K562 (cell line): ENCODE results near the gene ERFL. TPM values are rescaled to one million over a fixed set of nuclear protein-coding genes. Genes with fewer than 3 reads are reported as not detected.

Source experiments
- AFF1 ChIP-seq, 2 experiments: fragments of 450-650 bp; IDR thresholded peaks; 2 replicates each; pipeline ENCODE4 v1.6.1; 2018; ENCODE audit warnings: mild to moderate bottlenecking in 2 of 2, low read depth in 1 of 2; ENCODE audit not compliant: partially characterized antibody in 2 of 2
- FIP1L1 ChIP-seq: fragments of 200-400 bp; formaldehyde crosslinking; IDR thresholded peaks from 2 replicates; pipeline ENCODE4 v1.6.1; 2018; ENCODE audit warnings: mild to moderate bottlenecking, low read depth, low read length; ENCODE audit not compliant: poor library complexity, severe bottlenecking
- GATA2 ChIP-seq: sonication (generic); formaldehyde crosslinking; IDR thresholded peaks from 2 replicates; pipeline ENCODE4 v1.4.0; 2020; ENCODE audit warnings: mild to moderate bottlenecking, missing genetic modification reagents
- HDAC6 ChIP-seq: IDR thresholded peaks from 2 replicates; pipeline ENCODE4 v1.6.1; 2012; ENCODE audit warnings: low read depth, mild to moderate bottlenecking, control low read depth, inconsistent platforms, low read length, moderate library complexity
- HES1 ChIP-seq: fragments of 450-650 bp; IDR thresholded peaks from 2 replicates; pipeline ENCODE4 v1.6.1; 2016; ENCODE audit warnings: low read depth, mild to moderate bottlenecking, moderate library complexity
- KAT2B ChIP-seq: IDR thresholded peaks from one replicate; pipeline ENCODE4 v1.6.1; 2012; ENCODE audit warnings: low read depth, mild to moderate bottlenecking, control low read depth, inconsistent platforms, low read length, moderate library complexity
- KLF16 ChIP-seq: IDR thresholded peaks from 2 replicates; pipeline ENCODE4 v1.6.1; 2016; ENCODE audit warnings: antibody characterized with exemption
- TAF9B ChIP-seq: fragments of 450-650 bp; IDR thresholded peaks from 2 replicates; pipeline ENCODE4 v1.6.1; 2018; ENCODE audit warnings: mild to moderate bottlenecking; ENCODE audit not compliant: partially characterized antibody
- ZBTB34 ChIP-seq: fragments of 250-450 bp; sonication (Bioruptor Pico); IDR thresholded peaks from 2 replicates; pipeline ENCODE4 v1.8.0; 2021; ENCODE audit warnings: mild to moderate bottlenecking, moderate library complexity
- ZBTB40 ChIP-seq, 2 experiments: fragments of 450-650 bp in 1 of 2; sonication (generic) in 1 of 2; formaldehyde crosslinking in 1 of 2; IDR thresholded peaks; 2 replicates each; pipeline versions ENCODE4 v1.7.1 to v1.9.0; 2016 to 2022; ENCODE audit warnings: inconsistent platforms in 1 of 2, mild to moderate bottlenecking in 1 of 2, missing genetic modification reagents in 1 of 2
- ZNF695 ChIP-seq: fragments of 450-650 bp; formaldehyde crosslinking; IDR thresholded peaks from 2 replicates; pipeline ENCODE4 v1.4.0; 2020; ENCODE audit warnings: mild to moderate bottlenecking, moderate library complexity
- polyA plus RNA-seq, 8 experiments: library from polyadenylated mRNA; depleted of rRNA in 4 of 8; stranded (reverse) in 5 of 8; unstranded in 3 of 8; fragments of >200 nt; fragmentation: Nextera tagmentation in 2 of 8; fragmentation: Illumina TruSeq in 1 of 8; extraction: Ambion mirVana in 2 of 8; extraction: Trizol in 1 of 8; gene quantifications; 2 replicates each; pipeline versions ENCODE4 v1.2.1 to v1.2.3, GENCODE V29; 2011 to 2014; ENCODE audit warnings: inconsistent platforms in 1 of 8, missing spikeins in 1 of 8
- total RNA-seq, 7 experiments: library from RNA; depleted of rRNA in 6 of 7; stranded (reverse); fragments of >200 nt in 6 of 7; fragmentation: Illumina TruSeq in 2 of 7; extraction: Trizol in 2 of 7; gene quantifications; 2 replicates each; pipeline versions ENCODE4 v1.2.1 to v1.2.3, GENCODE V29; 2011 to 2021; ENCODE audit warnings: low replicate concordance in 1 of 7

Gene ERFL
- total and polyA plus RNA-seq, 9 of the 15 experiments (the other 6 are each of a cell fraction or from before 2014, with no cell fraction given): 0.07 to 0.75 (median 0.32) TPM; not detected in 4

GRCh38 chr19:41928754-41929535 is 696 bp upstream of the ERFL start (continued):
- no peak for TF ChIP-seq ZBTB34 (CRISPR knock-in tag)
- no peak for TF ChIP-seq FIP1L1
- no peak for TF ChIP-seq ZNF695 (CRISPR knock-in tag)
- TF ChIP-seq KAT2B: no peak
- TF ChIP-seq AFF1 (IDR thresholded peaks at IDR 0.05; ENCODE audit: low read depth in 1 of 2, partially characterized antibody in 2 of 2): peak; percentile 61 to 87
- TF ChIP-seq HES1: no peak
- no peak for TF ChIP-seq GATA2 (CRISPR knock-in tag)
- TF ChIP-seq HDAC6: no peak
- no peak for TF ChIP-seq TAF9B
- no peak for TF ChIP-seq KLF16
- TF ChIP-seq ZBTB40 (IDR thresholded peaks at IDR 0.05): peak; percentile 75
- no peak for TF ChIP-seq ZBTB40 (CRISPR knock-in tag; IDR thresholded peaks at IDR 0.05)
